HTERT RPE-1 (cell line): Measurements from ENCODE around the gene CANT1.

Experiments
- in situ Hi-C: fragments of 300-500 bp; cut with MboI; formaldehyde crosslinking; loops from 4 replicates; pipeline ENCODE4 v1.14.3; 2020; ENCODE audit warnings: low sequenced_read_pairs

Gene CANT1

DNA sequence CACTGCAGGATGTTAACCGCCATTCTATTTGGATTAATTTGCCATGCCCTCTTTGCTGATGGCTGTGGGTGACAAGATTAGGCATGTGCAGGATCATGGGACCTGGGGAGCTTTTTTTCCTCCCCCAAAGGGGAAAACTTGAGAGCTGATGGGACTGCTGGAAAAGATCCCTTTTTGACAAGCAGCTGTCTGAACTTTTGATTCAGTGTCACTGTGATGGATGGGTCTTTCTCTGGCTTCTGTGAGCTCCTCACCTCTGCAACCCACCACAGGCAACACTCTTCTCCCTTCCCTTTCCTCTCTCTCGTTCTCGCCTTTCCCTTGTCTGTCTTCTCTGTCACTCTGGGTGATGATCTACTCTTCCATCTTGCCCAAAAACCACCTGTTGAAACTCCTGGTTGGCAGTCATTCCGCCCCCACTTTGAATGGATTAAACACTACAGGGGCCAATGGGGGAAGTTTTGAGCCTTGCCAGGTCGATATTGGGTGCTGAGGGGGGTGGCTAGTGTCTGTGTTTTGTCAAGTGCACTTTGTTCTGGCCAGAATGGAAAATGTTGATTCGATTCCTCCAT lies 3.1 kb upstream of the CANT1 start:
- in situ Hi-C loops, result no loop called here

DNA sequence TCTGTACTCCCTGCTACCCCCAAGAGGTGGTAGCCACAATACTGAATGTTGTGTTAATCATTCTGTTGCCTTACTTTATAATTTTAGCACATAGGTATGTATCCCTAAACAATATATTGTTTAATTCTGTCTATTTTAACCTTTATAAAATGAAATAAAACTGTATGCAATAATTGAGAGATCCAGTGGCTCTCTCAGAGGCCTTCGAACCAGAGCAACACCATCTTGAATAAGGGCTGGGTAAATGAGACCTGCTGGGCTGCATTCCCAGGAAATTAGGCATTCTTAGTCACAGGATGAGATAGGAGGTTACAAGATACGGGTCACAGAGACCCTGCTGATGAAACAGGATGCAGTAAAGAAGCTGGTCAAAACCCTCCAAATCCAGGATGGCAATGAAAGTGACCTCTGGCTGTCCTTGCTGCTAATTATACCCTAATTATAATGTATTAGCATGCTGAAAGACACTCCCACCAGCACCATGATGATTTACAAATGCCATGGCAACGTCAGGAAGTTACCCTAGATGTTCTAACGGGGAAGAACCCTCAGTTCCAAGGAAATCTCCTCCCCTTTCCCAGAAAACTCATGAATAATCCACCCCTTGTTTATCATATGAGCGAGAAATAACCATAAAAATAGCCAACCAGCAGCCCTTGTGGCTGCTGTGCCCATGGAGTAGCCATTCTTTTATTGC lies 2.0 kb upstream of the CANT1 start:
- in situ Hi-C loops, result no loop called here

DNA sequence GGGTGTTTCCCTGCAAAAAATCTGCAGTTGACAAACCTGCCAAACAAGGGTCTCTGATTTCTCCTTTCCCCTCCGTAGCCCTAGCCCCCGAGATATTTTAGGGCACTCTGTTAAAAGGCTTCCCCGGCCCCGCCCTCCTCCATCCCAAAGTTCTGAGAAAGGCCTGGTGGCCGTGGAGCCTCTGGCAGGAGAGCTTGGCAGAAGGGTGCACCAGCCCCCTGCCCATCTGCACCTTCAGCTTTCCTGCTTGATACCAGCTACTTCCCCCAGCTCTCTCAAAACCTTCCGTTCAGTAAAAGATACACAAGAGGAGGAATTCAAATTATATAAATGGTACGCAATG lies 711 bp upstream of the CANT1 start:
- in situ Hi-C loops, result no loop called here

DNA sequence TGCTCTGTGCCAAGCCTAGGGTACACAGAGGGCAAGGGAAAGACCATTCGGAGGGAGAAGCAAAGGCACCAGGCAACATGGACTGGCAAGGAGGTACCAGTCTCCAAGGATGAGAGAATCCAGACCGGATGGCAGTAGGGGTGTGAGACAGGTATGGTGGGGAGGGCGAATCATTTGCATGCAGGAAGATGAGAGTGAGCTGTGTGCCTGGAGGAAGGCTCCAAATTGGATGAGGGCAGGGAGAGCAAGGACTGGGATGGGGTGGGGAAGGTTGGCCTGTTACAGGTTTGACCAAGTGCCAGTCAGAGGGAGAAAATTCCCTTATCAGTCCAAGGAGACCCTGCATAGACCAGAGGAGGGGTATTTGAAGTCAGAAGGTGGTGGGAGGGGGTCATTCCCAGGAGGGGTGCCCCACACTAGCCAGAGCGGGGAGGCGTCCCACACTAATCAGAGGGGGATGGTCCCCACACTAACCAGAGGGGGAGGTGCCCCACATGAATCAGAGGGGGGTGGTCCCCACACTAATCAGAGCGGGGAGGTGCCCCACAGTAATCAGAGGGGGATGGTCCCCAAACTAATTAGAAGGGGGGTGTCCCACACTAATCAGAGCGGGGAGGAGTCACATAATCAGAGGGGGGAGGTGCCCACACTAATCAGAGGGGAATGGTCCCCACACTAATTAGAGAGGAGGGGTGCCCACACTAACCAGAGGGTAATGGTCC lies 737 bp downstream of the CANT1 start:
- in situ Hi-C loops, result no loop called here

DNA sequence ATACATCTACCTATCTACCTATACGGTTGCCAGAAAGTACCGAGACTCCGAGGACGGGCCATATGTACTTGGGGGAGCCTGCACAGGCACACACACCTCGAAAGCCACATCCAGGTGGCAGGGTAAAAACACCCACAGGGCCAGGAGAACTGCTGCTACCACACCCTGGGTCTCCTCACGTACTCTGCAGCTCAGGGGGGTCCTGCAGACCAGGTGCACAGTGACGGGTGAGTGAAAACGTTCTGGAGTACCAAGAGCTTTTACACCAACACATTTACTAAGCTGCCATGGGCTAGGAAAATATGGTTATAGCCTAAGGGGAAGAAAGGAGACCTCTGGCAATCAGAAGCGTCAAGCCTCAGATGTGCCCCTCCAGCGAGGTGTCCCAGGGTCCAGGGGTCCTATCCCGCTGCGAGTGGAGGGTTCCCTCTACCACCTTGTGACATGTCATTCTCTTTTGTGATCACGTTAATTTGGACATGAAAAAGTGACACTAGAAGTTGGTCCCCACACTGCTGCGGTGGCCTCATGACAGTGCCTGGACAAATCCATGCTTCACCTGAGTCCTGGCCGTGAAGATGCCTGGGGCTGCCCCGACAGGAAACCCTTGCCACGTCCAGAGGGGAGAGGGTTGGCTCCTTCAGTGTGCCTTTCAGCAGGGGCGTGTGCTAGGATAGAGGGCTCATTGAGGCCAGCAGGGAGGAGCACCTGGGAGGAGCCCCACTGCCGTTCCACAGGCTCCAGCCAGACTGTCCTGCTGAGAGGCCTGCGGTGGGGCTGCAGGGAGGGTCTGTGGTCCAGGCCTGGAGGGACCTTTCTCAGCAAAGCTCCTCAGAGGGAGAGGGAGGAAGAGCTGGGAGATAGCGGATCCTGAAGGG lies 1.8 kb downstream of the CANT1 start:
- in situ Hi-C loops, result no loop called here

DNA sequence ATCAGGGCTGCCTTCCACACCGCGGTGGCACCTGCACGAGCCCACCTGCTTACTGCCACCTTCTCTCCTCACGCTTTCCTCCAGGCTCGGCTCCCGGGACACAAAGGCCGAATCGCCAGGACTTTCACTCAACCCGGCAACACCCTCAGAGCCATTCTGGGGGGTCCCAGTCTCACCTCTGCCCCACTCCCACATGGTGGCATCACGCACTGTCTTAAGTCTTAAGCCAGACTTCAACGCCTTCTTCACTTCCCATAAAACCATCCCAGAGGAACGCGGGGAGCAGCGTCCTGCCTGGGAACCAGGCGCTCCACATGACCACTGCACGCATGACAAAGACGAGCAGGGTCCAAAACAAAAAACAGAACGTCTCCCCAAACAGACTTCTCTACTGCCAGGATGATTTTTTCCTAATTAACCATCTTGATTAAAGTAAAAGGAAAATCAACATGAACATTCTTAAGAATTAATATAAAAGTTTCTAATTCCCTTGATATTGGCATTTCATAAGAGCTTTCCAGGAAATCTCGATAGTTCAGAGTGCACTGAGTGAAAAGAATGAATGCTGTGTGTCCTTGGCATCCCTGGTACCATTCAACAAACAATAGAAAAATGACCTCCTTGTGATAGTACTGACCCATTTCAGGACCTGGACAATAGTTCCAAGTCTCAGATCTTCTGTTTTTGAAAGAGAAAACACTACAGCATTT lies 2.6 kb downstream of the CANT1 start:
- in situ Hi-C loops, result no loop called here

DNA sequence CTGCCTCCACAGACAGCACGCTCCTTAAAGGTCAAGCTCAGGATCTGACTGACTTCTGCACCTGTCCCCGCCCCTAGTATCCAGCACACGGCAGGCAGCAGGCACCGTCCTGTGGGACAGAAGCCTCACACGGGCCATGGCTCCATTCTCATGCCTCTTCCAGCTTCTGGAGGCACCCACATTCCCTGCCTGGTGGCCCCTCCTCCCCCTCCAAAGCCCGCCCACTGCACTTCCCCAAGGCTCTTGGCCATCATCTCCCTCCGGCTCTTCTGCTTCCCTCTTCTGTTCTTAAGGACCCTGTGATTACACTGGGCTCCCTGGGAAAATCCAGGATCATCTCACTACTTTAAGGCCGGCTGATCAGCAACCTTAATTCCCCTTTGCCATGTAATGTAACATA lies 3.5 kb downstream of the CANT1 start:
- in situ Hi-C loops, result no loop called here

DNA sequence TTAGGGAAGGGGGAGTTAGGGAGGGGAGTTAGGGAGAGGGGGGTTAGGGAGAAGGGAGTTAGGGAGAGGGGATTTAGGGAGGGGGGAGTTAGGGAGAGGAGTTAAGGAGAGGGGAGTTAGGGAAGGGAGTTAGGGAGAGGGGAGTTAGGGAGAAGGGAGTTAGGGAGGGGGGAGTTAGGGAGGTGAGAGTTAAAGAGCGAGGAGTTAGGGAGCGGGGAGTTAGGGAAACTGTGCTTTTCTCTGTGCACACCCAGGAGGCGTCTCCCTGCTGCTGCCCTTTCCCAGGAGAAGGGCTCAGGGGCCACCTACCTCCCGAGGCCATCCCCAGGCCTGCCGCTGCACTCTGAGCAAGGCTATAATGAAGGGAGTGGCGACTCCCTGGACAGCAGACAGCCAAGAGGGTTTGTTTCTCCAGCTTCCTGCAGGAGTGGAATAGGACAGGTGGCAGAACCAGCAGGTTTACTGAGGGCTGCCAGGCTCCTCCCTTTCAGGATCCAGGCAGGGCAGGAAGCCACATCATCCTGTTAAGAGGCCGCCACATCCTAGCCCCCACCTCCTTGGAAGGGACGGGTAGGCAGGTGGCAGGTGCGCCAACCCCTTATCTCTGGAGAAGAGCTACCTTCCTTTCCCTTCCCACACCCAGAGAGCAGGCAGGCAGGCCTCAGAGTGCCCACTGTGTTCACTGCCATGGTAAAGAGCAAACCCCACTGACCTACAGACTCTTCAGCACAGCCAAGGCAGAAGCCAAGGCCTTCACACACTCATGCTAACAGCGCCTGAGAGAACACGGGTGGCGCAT lies 4.3 kb downstream of the CANT1 start:
- in situ Hi-C loops, result no loop called here

DNA sequence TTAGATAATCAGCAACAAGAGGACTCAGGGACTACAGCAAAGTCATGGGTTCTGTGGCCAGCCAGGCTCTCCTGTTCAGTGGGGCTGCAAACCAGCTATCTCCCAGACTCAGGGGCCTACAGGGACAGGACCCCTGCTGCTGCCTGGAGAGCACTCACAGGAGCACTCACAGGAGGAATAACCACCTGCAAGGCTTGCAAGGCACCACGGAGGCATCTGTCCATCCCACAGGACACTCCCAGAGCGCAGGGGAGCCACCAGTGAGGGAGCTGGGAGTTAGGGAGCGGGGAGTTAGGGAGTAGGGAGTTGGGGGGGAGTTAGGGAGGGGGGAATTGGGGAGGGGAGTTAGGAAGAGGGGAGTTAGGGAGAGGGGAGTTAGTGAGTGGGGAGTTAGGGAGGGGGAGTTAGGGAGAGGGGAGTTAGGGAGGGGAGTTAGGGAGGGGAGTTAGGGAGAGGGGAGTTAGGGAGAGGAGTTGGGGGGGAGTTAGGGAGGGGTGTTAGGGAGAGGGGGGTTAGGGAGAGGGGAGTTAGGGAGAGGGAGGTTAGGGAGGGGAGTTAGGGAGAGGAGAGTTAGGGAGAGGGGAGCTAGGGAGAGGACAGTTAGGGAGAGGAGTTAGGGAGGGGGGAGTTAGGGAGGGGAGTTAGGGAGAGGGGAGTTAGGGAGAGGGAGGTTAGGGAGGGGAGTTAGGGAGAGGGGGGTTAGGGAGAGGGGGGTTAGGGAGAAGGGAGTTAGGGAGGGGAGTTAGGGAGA lies 5.7 kb downstream of the CANT1 start:
- in situ Hi-C loops, result no loop called here

DNA sequence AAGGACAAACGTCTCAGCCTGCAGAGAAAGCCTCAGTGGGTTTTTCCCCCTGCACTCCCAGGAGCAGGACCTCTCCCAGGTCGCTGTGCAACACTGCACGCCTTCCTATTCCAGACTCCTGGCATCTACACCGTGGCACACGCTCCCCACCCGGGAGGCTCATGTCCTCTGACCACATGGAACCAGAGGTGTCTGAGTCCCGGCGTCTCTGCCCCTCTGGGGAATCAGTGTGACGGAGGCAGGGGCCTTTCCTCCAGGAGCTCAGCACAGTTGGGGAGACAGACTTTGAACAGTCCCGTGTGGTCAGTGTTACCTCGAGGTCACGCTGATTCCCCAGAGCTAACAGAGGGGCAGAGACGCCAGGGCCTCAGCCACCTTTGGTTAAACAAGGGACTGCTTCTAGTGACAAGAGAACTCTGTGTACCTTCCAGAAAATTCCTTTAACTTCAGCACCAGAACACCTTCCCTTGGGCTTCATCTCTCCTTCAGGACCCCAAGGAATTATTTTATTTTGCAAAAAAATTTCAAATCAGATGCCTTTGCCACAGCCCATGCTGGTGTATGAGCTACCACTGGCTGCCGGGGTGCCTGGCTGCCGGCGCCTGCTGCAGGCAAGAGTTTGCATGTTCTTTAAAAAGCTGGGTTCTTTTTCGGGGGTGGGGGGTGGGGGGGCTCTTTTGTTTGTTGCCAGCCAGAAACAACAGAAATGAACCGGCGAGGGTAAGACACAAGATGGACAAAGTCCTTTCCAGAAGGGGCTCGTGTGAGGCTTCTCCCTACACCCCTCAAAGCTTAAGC lies 6.6 kb downstream of the CANT1 start:
- in situ Hi-C loops, result no loop called here

DNA sequence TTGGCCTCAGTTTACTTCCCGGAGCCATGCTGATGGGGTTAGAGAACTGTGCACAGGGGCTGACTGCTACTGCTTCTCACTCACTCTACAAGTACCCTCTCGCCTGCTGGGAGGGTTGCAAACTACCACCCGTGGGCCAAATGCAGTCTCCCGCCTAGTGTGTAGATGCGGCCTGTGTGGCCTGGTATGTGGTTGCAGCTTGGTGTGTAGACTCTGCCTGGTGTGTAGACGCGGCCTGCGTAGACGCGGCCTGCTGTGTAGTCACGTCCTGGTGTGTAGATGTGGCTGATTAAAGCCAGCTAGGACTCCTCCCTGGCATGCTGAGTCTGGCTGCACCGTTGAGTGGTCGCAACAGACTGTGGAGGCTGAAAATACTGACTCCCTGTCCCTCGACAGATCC lies 7.3 kb downstream of the CANT1 start:
- in situ Hi-C loops, result no loop called here

DNA sequence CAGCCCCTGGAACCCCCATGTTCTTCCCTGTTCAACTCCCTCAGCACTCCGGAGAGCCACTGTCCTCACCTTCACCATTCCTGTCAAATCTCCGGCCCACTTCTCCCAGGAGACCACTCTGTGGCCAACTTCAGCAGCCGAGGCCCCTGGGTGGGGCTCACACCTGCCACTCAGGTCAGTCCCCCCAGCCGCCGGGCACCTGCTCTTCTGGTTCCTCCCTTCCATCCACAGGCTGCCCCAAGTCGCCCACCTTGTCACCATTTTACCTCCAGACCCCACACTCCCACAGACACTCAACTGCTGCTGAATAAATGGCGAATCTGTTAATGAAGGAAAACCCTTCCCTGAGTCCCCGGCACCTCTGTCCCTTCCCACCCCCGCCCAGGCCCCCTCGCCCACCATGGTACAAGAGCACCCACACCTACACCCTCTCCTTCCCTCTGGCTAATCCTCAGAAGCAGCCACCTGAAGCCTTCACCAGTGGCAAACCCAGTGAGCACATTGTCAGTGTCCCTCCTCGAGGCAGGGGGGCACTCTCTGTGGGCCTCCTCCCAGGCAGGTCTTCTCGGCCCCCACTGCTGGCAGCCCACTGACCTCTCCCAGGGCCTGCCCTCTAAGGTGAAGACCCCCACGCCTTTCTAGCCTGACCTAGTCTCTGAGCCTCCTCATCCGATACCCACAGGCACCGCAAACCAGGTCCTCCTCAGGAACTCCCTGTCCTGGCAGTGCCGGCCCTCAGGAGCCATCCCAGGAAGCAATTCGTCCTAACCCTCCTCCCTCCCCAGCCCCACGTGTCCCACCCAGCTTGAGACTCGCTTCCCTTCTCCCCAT lies 8.2 kb downstream of the CANT1 start:
- in situ Hi-C loops, result no loop called here

DNA sequence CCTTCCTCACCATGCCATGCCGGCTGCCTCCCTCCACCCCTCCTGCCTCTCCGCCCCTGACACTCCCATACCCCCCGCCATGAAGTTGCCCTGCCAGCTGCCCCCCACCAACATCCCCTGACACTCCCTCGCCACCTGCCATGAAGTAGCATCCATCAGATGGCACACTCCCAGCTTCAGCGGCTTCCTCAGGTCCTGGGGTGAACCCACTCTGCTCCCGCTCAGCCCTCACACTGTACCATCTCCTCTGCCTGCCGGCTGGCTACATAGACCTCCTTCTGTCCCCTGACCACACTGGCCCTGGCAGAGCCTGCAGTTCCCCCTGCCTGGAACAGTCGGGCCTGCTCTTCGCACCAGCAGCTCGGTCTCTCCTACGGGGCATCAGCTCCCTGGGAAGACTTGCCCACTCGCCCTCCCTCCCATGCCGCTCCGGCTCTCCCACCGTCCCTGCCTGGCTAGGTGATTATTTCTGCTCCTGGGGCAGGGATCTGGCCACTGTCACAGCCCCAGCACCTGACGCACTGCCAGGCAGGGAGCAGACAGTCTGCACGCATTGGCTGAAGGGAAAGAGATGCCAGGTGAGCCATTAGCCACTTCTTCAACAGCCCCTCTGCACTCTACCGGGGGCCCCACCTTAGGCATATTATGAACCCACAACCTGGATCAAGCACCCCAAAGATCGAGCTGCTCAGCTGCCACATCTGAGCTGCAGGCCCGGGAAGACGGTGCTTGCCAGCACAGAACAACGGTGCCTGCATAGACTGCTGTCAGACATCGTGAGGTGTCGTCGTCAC lies 9.0 kb downstream of the CANT1 start:
- in situ Hi-C loops, result no loop called here

DNA sequence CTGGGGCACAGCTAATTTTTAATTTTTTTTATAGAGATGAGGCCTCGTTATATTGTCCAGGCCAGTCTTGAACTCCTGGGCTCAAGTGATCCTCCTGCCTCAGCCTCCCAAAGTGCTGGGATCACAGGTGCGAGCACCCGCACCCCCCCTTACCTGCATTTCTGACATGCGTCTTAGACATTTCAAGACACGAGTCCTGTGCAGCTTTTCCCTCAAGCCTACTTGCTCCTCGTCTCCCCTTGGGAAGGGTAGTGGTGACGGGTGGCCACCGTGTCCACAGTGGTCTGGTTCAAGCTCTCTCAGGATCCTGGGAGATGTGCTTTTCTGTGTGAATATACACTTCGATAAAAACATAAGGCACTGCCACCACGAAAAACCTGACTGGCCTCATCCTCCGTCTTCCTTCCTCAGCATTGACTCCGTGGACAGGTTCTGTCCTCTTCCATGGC lies 9.6 kb downstream of the CANT1 start:
- in situ Hi-C loops, result no loop called here

DNA sequence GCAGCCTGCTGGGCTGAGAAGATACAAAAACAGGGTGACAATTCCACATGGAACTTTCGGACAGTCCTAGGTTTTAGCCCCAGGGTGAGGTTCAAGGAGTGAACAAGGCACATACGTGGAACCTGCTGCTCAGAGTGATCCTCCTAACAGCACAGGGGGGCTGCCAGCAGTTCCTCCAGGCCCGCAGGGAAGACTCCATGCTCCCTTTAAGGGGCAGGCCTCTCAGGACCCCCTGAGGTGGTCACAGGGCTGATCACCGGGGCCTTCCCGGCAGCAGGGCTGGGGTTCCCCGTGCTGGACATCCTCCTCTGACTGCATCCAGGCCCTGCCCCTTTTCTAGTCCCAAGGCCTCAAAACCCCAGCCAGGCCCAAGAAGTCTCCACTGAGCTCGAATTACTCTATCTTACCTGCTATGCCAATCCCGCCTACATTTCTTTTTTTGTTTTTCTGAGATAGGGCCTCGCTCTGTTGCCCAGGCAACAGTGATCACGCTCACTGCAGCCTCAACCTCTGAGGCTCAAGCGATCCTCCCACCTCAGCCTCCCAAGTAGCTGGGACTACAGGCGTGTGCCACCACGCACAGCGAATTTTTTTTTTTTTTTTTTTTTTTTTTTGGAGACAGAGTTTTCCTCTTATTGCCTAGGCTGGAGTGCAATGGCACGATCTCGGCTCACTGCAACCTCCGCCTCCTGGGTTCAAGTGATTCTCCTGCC lies 10.4 kb downstream of the CANT1 start:
- in situ Hi-C loops, result no loop called here
